ENCODE results near the gene COMP. TPM values are rescaled to one million over a fixed set of nuclear protein-coding genes. Genes with fewer than 3 reads are reported as not detected.

COMP gene
- total and polyA plus RNA-seq, 2 donors = 0.90 to 25.0 TPM

GRCh38 chr19:18798384-18799352 is 7.6 kb upstream of the COMP start:
- H3K27ac ChIP-seq (ENCODE audit: low read depth) = no peak overlapping the region
- WGBS = 46% methylated on average over 22 of the region's 22 CpGs
- no peaks in the 10 kb centered on the region for H3K36me3 ChIP-seq (ENCODE audit: insufficient read depth)
- DNase-seq (ENCODE audit: extremely low spot score) = no peak
- no peak overlapping the region for H3K4me3 ChIP-seq (ENCODE audit: low read depth, low read length)
- H3K4me1 ChIP-seq (ENCODE audit: insufficient read depth) = no peaks in the 10 kb centered on the region

- Histone ChIP-seq H3K27ac (ENCODE audit: low read depth) (no peak overlapping the region), H3K4me1 (ENCODE audit: insufficient read depth) (no peaks in the 10 kb centered on the region), H3K4me3 (ENCODE audit: low read depth, low read length) (no peak overlapping the region), H3K36me3 (ENCODE audit: insufficient read depth) (no peaks in the 10 kb centered on the region)
- DNase-seq (ENCODE audit: extremely low spot score) = no peak
- WGBS = 76% methylated on average over 2 of the region's 2 CpGs
These were observed 5.1 kb upstream of the COMP start for GRCh38 chr19:18796239-18796638.

GRCh38 chr19:18795540-18795939 is 4.4 kb upstream of the COMP start:
- Histone ChIP-seq H3K27ac (ENCODE audit: low read depth) (no peak overlapping the region), H3K36me3 (ENCODE audit: insufficient read depth) (no peaks in the 10 kb centered on the region), H3K4me1 (ENCODE audit: insufficient read depth) (no peaks in the 10 kb centered on the region), H3K4me3 (ENCODE audit: low read depth, low read length) (no peak overlapping the region)
- no peak for DNase-seq (ENCODE audit: extremely low spot score)
- WGBS = 13% methylated on average over 21 of the region's 21 CpGs

GRCh38 chr19:18794692-18795091 is 3.6 kb upstream of the COMP start:
- no peaks in the 10 kb centered on the region for H3K36me3 ChIP-seq (ENCODE audit: insufficient read depth)
- DNase-seq (ENCODE audit: extremely low spot score) = no peak
- H3K4me1 ChIP-seq (ENCODE audit: insufficient read depth) = peaks cover 2% of the 10 kb centered on the region
- no peak overlapping the region for H3K4me3 ChIP-seq (ENCODE audit: low read depth, low read length)
- H3K27ac ChIP-seq (ENCODE audit: low read depth) = no peak overlapping the region
- 93% methylated on average over 6 of the region's 6 CpGs for WGBS

- no peak for DNase-seq (ENCODE audit: extremely low spot score)
- no peaks in the 10 kb centered on the region for H3K36me3 ChIP-seq (ENCODE audit: insufficient read depth)
- WGBS = 69% methylated on average over 5 of the region's 5 CpGs
- peaks cover 3% of the 10 kb centered on the region for H3K4me1 ChIP-seq (ENCODE audit: insufficient read depth)
- H3K27ac ChIP-seq (ENCODE audit: low read depth) = no peak overlapping the region
- no peak overlapping the region for H3K4me3 ChIP-seq (ENCODE audit: low read depth, low read length)
These were observed 2.9 kb upstream of the COMP start for GRCh38 chr19:18794029-18794313.

GRCh38 chr19:18793144-18794028 is 2.3 kb upstream of the COMP start:
- Histone ChIP-seq H3K36me3 (ENCODE audit: insufficient read depth) (no peaks in the 10 kb centered on the region), H3K4me1 (ENCODE audit: insufficient read depth) (peaks cover 3% of the 10 kb centered on the region), H3K4me3 (ENCODE audit: low read depth, low read length) (no peak overlapping the region), H3K27ac (ENCODE audit: low read depth) (no peak overlapping the region)
- DNase-seq (ENCODE audit: extremely low spot score) = no peak
- WGBS = 81% methylated on average over 13 of the region's 13 CpGs

GRCh38 chr19:18792661-18793060 is 1.6 kb upstream of the COMP start:
- no peak overlapping the region for H3K27ac ChIP-seq (ENCODE audit: low read depth)
- H3K4me1 ChIP-seq (ENCODE audit: insufficient read depth) = peaks cover 3% of the 10 kb centered on the region
- no peaks in the 10 kb centered on the region for H3K36me3 ChIP-seq (ENCODE audit: insufficient read depth)
- no peak overlapping the region for H3K4me3 ChIP-seq (ENCODE audit: low read depth, low read length)
- 86% methylated on average over 3 of the region's 3 CpGs for WGBS
- DNase-seq (ENCODE audit: extremely low spot score) = no peak

- no peaks in the 10 kb centered on the region for H3K36me3 ChIP-seq (ENCODE audit: insufficient read depth)
- H3K27ac ChIP-seq (ENCODE audit: low read depth) = no peak overlapping the region
- WGBS = 18% methylated on average over 21 of the region's 21 CpGs
- no peak for DNase-seq (ENCODE audit: extremely low spot score)
- H3K4me1 ChIP-seq (ENCODE audit: insufficient read depth) = peaks cover 3% of the 10 kb centered on the region
- H3K4me3 ChIP-seq (ENCODE audit: low read depth, low read length) = no peak overlapping the region
These were observed 192 bp upstream of the COMP start for GRCh38 chr19:18791315-18791678.

- DNase-seq (ENCODE audit: extremely low spot score) = no peak
- Histone ChIP-seq H3K4me3 (ENCODE audit: low read depth, low read length) (peak overlapping the region; percentile 23), H3K36me3 (ENCODE audit: insufficient read depth) (no peaks in the 10 kb centered on the region), H3K4me1 (ENCODE audit: insufficient read depth) (peaks cover 3% of the 10 kb centered on the region), H3K27ac (ENCODE audit: low read depth) (no peak overlapping the region)
- under 1% methylated on average over 65 of the region's 65 CpGs for WGBS
These were observed 1.1 kb downstream of the COMP start for GRCh38 chr19:18789883-18790565.

GRCh38 chr19:18789422-18789869 is 1.7 kb downstream of the COMP start:
- H3K4me1 ChIP-seq (ENCODE audit: insufficient read depth) = peaks cover 3% of the 10 kb centered on the region
- 2% methylated on average over 38 of the region's 38 CpGs for whole genome bisulfite sequencing
- no peak overlapping the region for H3K27ac ChIP-seq (ENCODE audit: low read depth)
- no peak for DNase-seq (ENCODE audit: extremely low spot score)
- no peaks in the 10 kb centered on the region for H3K36me3 ChIP-seq (ENCODE audit: insufficient read depth)
- peak overlapping the region; percentile 23 for H3K4me3 ChIP-seq (ENCODE audit: low read depth, low read length)

GRCh38 chr19:18788529-18789421 is 2.3 kb downstream of the COMP start:
- no peaks in the 10 kb centered on the region for H3K36me3 ChIP-seq (ENCODE audit: insufficient read depth)
- H3K4me3 ChIP-seq (ENCODE audit: low read depth, low read length) = no peak overlapping the region
- 2% methylated on average over 68 of the region's 68 CpGs for WGBS
- DNase-seq (ENCODE audit: extremely low spot score) = no peak
- peaks cover 3% of the 10 kb centered on the region for H3K4me1 ChIP-seq (ENCODE audit: insufficient read depth)
- no peak overlapping the region for H3K27ac ChIP-seq (ENCODE audit: low read depth)

GRCh38 chr19:18785179-18786124 is 5.7 kb downstream of the COMP start:
- H3K4me3 ChIP-seq (ENCODE audit: low read depth, low read length) = no peak overlapping the region
- WGBS = 10% methylated on average over 65 of the region's 65 CpGs
- DNase-seq (ENCODE audit: extremely low spot score) = no peak

More at GRCh38 chr19:18785179-18786124, 5.7 kb downstream of the COMP start:
- H3K4me1 ChIP-seq (ENCODE audit: insufficient read depth) = peaks cover 3% of the 10 kb centered on the region
- no peak overlapping the region for H3K27ac ChIP-seq (ENCODE audit: low read depth)
- H3K36me3 ChIP-seq (ENCODE audit: insufficient read depth) = no peaks in the 10 kb centered on the region

Measured in urinary bladder (tissue), 4 donors.